Measurements from ENCODE around the gene PI4KA.
"Not testable (repeated sequence)": the region's sequence is repeated elsewhere in the genome, so short reads cannot be mapped to it uniquely, and the experiment has no call there.

PI4KA gene

GRCh38 chr22:20742764-20743163 is 115.8 kb downstream of the PI4KA start:
- H3K4me3 ChIP-seq (ENCODE audit: low read depth in 1 of 2, low read length in 2 of 2), result no peak overlapping the region
- H3K9ac ChIP-seq (ENCODE audit: low read depth in 1 of 2, low read length in 2 of 2), result no peak overlapping the region
- no peaks in the 10 kb centered on the region for H3K9me3 ChIP-seq (ENCODE audit: control insufficient read depth in 1 of 2, low read length in 2 of 2)
- H3K27me3 ChIP-seq (ENCODE audit: control insufficient read depth in 1 of 2, insufficient read depth in 2 of 2, low read length in 2 of 2), result no peaks in the 10 kb centered on the region
- no peak overlapping the region for H3K27ac ChIP-seq (ENCODE audit: low read depth, low read length)
- H3K36me3 ChIP-seq (ENCODE audit: control insufficient read depth in 1 of 2, insufficient read depth in 2 of 2, low read length in 2 of 2), result peaks cover 40 to 62% of the 10 kb centered on the region in 2 donors
- no peaks in the 10 kb centered on the region for H3K4me1 ChIP-seq (ENCODE audit: control insufficient read depth in 1 of 2, insufficient read depth in 2 of 2, low read length in 2 of 2)

- no peak overlapping the region for H3K27ac ChIP-seq (ENCODE audit: low read depth, low read length)
Observed at GRCh38 chr22:20741634-20742581, 116.7 kb downstream of the PI4KA start.

GRCh38 chr22:20741008-20741633 is 117.5 kb downstream of the PI4KA start:
- Histone ChIP-seq H3K9ac (ENCODE audit: low read depth in 1 of 2, low read length in 2 of 2) (no peak overlapping the region), H3K36me3 (ENCODE audit: control insufficient read depth in 1 of 2, insufficient read depth in 2 of 2, low read length in 2 of 2) (peaks cover 32 to 47% of the 10 kb centered on the region in 2 donors), H3K4me3 (ENCODE audit: low read depth in 1 of 2, low read length in 2 of 2) (no peak overlapping the region), H3K9me3 (ENCODE audit: control insufficient read depth in 1 of 2, low read length in 2 of 2) (no peaks in the 10 kb centered on the region), H3K27me3 (ENCODE audit: control insufficient read depth in 1 of 2, insufficient read depth in 2 of 2, low read length in 2 of 2) (no peaks in the 10 kb centered on the region), H3K4me1 (ENCODE audit: control insufficient read depth in 1 of 2, insufficient read depth in 2 of 2, low read length in 2 of 2) (no peaks in the 10 kb centered on the region), H3K27ac (ENCODE audit: low read depth, low read length) (no peak overlapping the region)

More at GRCh38 chr22:20741634-20742581, 116.7 kb downstream of the PI4KA start:
- Histone ChIP-seq H3K27me3 (ENCODE audit: control insufficient read depth in 1 of 2, insufficient read depth in 2 of 2, low read length in 2 of 2) (no peaks in the 10 kb centered on the region), H3K9me3 (ENCODE audit: control insufficient read depth in 1 of 2, low read length in 2 of 2) (no peaks in the 10 kb centered on the region), H3K4me3 (ENCODE audit: low read depth in 1 of 2, low read length in 2 of 2) (no peak overlapping the region), H3K9ac (ENCODE audit: low read depth in 1 of 2, low read length in 2 of 2) (no peak overlapping the region), H3K4me1 (ENCODE audit: control insufficient read depth in 1 of 2, insufficient read depth in 2 of 2, low read length in 2 of 2) (no peaks in the 10 kb centered on the region), H3K36me3 (ENCODE audit: control insufficient read depth in 1 of 2, insufficient read depth in 2 of 2, low read length in 2 of 2) (peaks cover 38 to 53% of the 10 kb centered on the region in 2 donors)

- H3K27me3 ChIP-seq (ENCODE audit: control insufficient read depth in 1 of 2, insufficient read depth in 2 of 2, low read length in 2 of 2), result no peaks in the 10 kb centered on the region
- peaks cover 32 to 43% of the 10 kb centered on the region in 2 donors for H3K36me3 ChIP-seq (ENCODE audit: control insufficient read depth in 1 of 2, insufficient read depth in 2 of 2, low read length in 2 of 2)
- no peak overlapping the region for H3K9ac ChIP-seq (ENCODE audit: low read depth in 1 of 2, low read length in 2 of 2)
- no peak overlapping the region for H3K27ac ChIP-seq (ENCODE audit: low read depth, low read length)
- H3K4me3 ChIP-seq (ENCODE audit: low read depth in 1 of 2, low read length in 2 of 2), result no peak overlapping the region
- H3K4me1 ChIP-seq (ENCODE audit: control insufficient read depth in 1 of 2, insufficient read depth in 2 of 2, low read length in 2 of 2), result no peaks in the 10 kb centered on the region
- H3K9me3 ChIP-seq (ENCODE audit: control insufficient read depth in 1 of 2, low read length in 2 of 2), result no peaks in the 10 kb centered on the region
Observed at GRCh38 chr22:20740222-20740951, 118.2 kb downstream of the PI4KA start.

- Histone ChIP-seq H3K27me3 (ENCODE audit: control insufficient read depth in 1 of 2, insufficient read depth in 2 of 2, low read length in 2 of 2) (no peaks in the 10 kb centered on the region), H3K27ac (ENCODE audit: low read depth, low read length) (no peak overlapping the region), H3K4me3 (ENCODE audit: low read depth in 1 of 2, low read length in 2 of 2) (no peak overlapping the region), H3K4me1 (ENCODE audit: control insufficient read depth in 1 of 2, insufficient read depth in 2 of 2, low read length in 2 of 2) (no peaks in the 10 kb centered on the region), H3K9ac (ENCODE audit: low read depth in 1 of 2, low read length in 2 of 2) (no peak overlapping the region), H3K9me3 (ENCODE audit: control insufficient read depth in 1 of 2, low read length in 2 of 2) (no peaks in the 10 kb centered on the region), H3K36me3 (ENCODE audit: control insufficient read depth in 1 of 2, insufficient read depth in 2 of 2, low read length in 2 of 2) (peaks cover 20 to 28% of the 10 kb centered on the region in 2 donors)
Observed at GRCh38 chr22:20738394-20739089, 120.1 kb downstream of the PI4KA start.

GRCh38 chr22:20736891-20737290 is 121.7 kb downstream of the PI4KA start:
- not testable (repeated sequence) for H3K4me3 ChIP-seq (ENCODE audit: low read depth in 1 of 2, low read length in 2 of 2); H3K4me1 ChIP-seq (ENCODE audit: control insufficient read depth in 1 of 2, insufficient read depth in 2 of 2, low read length in 2 of 2); H3K9me3 ChIP-seq (ENCODE audit: control insufficient read depth in 1 of 2, low read length in 2 of 2); H3K27me3 ChIP-seq (ENCODE audit: control insufficient read depth in 1 of 2, insufficient read depth in 2 of 2, low read length in 2 of 2); H3K27ac ChIP-seq (ENCODE audit: low read depth, low read length); H3K9ac ChIP-seq (ENCODE audit: low read depth in 1 of 2, low read length in 2 of 2)
- H3K36me3 ChIP-seq (ENCODE audit: control insufficient read depth in 1 of 2, insufficient read depth in 2 of 2, low read length in 2 of 2), result peaks cover 15 to 18% of the 10 kb centered on the region in 2 donors

GRCh38 chr22:20735356-20736162 is 123.1 kb downstream of the PI4KA start:
- H3K9me3 ChIP-seq (ENCODE audit: control insufficient read depth in 1 of 2, low read length in 2 of 2); H3K36me3 ChIP-seq (ENCODE audit: control insufficient read depth in 1 of 2, insufficient read depth in 2 of 2, low read length in 2 of 2); H3K27me3 ChIP-seq (ENCODE audit: control insufficient read depth in 1 of 2, insufficient read depth in 2 of 2, low read length in 2 of 2); H3K9ac ChIP-seq (ENCODE audit: low read depth in 1 of 2, low read length in 2 of 2); H3K4me1 ChIP-seq (ENCODE audit: control insufficient read depth in 1 of 2, insufficient read depth in 2 of 2, low read length in 2 of 2); H3K4me3 ChIP-seq (ENCODE audit: low read depth in 1 of 2, low read length in 2 of 2); H3K27ac ChIP-seq (ENCODE audit: low read depth, low read length): not testable (repeated sequence)

GRCh38 chr22:20732431-20732830 is 126.2 kb downstream of the PI4KA start:
- not testable (repeated sequence) for H3K27ac ChIP-seq (ENCODE audit: low read depth, low read length); H3K9ac ChIP-seq (ENCODE audit: low read depth in 1 of 2, low read length in 2 of 2); H3K4me1 ChIP-seq (ENCODE audit: control insufficient read depth in 1 of 2, insufficient read depth in 2 of 2, low read length in 2 of 2); H3K9me3 ChIP-seq (ENCODE audit: control insufficient read depth in 1 of 2, low read length in 2 of 2); H3K27me3 ChIP-seq (ENCODE audit: control insufficient read depth in 1 of 2, insufficient read depth in 2 of 2, low read length in 2 of 2); H3K4me3 ChIP-seq (ENCODE audit: low read depth in 1 of 2, low read length in 2 of 2)
- H3K36me3 ChIP-seq (ENCODE audit: control insufficient read depth in 1 of 2, insufficient read depth in 2 of 2, low read length in 2 of 2), result peaks cover 19 to 24% of the 10 kb centered on the region in 2 donors

GRCh38 chr22:20729194-20729593 is 129.4 kb downstream of the PI4KA start:
- no peak overlapping the region for H3K27ac ChIP-seq (ENCODE audit: low read depth, low read length)
- no peaks in the 10 kb centered on the region for H3K4me1 ChIP-seq (ENCODE audit: control insufficient read depth in 1 of 2, insufficient read depth in 2 of 2, low read length in 2 of 2)
- H3K36me3 ChIP-seq (ENCODE audit: control insufficient read depth in 1 of 2, insufficient read depth in 2 of 2, low read length in 2 of 2), result peaks cover 33 to 47% of the 10 kb centered on the region in 2 donors
- no peaks in the 10 kb centered on the region for H3K9me3 ChIP-seq (ENCODE audit: control insufficient read depth in 1 of 2, low read length in 2 of 2)
- no peaks in the 10 kb centered on the region for H3K27me3 ChIP-seq (ENCODE audit: control insufficient read depth in 1 of 2, insufficient read depth in 2 of 2, low read length in 2 of 2)
- H3K9ac ChIP-seq (ENCODE audit: low read depth in 1 of 2, low read length in 2 of 2), result no peak overlapping the region
- H3K4me3 ChIP-seq (ENCODE audit: low read depth in 1 of 2, low read length in 2 of 2), result no peak overlapping the region

All from duodenal mucosa (tissue), 2 donors.